ENCODE data around the gene MEX3C. TPM values are rescaled to one million over a fixed set of nuclear protein-coding genes. Genes with fewer than 3 reads are reported as not detected.

The MEX3C gene
- total and polyA plus RNA-seq, 9 donors = 18.1 to 47.4 (median 33.0) TPM

DNA sequence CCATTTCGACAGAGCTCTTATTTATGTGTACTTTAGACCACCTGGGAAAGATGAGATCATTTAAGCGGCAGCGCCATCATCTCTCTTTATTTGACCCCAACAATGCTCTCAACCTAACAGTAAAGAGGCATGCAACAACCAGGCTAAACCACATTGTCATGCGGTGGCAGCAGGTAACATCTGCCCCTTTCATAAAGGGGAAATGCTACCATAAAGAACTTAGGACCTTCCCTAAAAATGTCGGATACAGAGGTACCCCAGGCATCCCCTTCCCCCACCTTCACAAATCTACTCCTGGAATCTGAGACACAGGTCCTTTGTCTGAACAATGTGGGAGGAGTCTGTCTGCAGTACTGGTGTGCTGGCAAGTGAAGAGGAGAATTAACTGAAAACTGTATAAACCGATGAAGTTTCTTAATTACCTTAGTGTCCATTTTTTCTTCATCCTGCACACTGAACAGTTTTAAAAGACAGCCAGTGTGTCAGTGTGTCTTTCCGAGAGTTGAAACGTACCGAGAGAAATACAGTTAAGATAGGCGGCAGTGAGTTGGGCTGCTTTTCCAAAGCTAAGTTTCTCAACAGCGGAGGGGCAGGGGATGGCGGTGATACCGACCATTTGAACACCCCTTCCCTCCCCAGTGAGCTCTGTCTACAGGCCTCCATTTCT, 1.9 kb downstream of the MEX3C start:
- 1 to 2% (median 1%) methylated on average over 13 of the region's 13 CpGs for WGBS, 3 donors
- peak overlapping the region; percentile 94 for H3K4me3 ChIP-seq
- H3K27ac ChIP-seq = peak overlapping the region; percentile 94 to 98
- no peaks in the 10 kb centered on the region for H3K36me3 ChIP-seq
- no peak for DNase-seq
- no peak for TF ChIP-seq EP300 (IDR thresholded peaks at IDR 0.05)
- no peak for TF ChIP-seq POLR2A (IDR thresholded peaks at IDR 0.05)
- TF ChIP-seq, protein P1, sequence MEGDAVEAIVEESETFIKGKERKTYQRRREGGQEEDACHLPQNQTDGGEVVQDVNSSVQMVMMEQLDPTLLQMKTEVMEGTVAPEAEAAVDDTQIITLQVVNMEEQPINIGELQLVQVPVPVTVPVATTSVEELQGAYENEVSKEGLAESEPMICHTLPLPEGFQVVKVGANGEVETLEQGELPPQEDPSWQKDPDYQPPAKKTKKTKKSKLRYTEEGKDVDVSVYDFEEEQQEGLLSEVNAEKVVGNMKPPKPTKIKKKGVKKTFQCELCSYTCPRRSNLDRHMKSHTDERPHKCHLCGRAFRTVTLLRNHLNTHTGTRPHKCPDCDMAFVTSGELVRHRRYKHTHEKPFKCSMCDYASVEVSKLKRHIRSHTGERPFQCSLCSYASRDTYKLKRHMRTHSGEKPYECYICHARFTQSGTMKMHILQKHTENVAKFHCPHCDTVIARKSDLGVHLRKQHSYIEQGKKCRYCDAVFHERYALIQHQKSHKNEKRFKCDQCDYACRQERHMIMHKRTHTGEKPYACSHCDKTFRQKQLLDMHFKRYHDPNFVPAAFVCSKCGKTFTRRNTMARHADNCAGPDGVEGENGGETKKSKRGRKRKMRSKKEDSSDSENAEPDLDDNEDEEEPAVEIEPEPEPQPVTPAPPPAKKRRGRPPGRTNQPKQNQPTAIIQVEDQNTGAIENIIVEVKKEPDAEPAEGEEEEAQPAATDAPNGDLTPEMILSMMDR (IDR thresholded peaks at IDR 0.05) = no peak
- H3K4me1 ChIP-seq (ENCODE audit: insufficient read depth) = peaks cover 11% of the 10 kb centered on the region
- intact Hi-C loops (cut with DNase I) = loop anchor here in 2 of 4 donors (5.0 to 10.0 kb wide), 3 partner anchors 161 to 928 kb away; partner anchors contain the start of genes SMAD4 (in 2 of the 2) and CFAP53 (in 1 of the 2)
- no peaks in the 10 kb centered on the region for H3K27me3 ChIP-seq
- H3K9me3 ChIP-seq = no peaks in the 10 kb centered on the region

DNA sequence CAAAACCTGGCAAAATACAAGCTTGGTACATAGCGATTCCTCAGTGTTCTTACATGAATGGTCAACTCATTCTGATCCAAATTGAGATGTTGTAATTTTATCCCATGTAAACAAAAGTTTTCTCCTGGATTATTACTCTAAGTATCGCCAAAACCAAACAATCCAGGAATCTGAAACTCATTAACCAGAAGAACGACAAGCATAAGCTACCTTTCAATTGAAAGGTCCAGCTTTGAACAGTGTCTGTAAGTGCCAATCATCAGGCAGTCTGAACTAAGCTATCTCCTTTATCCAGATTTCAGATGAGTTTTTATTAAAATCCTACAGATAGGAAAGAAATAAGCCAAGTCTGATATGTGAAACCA, 2.4 kb downstream of the MEX3C start:
- H3K27ac ChIP-seq = peak overlapping the region; percentile 22 to 32
- no peaks in the 10 kb centered on the region for H3K36me3 ChIP-seq
- intact Hi-C loops (cut with DNase I) = loop anchor here in 2 of 4 donors (5.0 to 10.0 kb wide), 3 partner anchors 160 to 928 kb away; partner anchors contain the start of genes SMAD4 (in 2 of the 2) and CFAP53 (in 1 of the 2)
- 9 to 25% (median 15%) methylated on average over 3 of the region's 3 CpGs for WGBS, 3 donors
- H3K4me1 ChIP-seq (ENCODE audit: insufficient read depth) = peaks cover 11% of the 10 kb centered on the region
- no peak for TF ChIP-seq EP300 (IDR thresholded peaks at IDR 0.05)
- peak overlapping the region; percentile 94 for H3K4me3 ChIP-seq
- no peak for DNase-seq
- H3K27me3 ChIP-seq = no peaks in the 10 kb centered on the region
- no peaks in the 10 kb centered on the region for H3K9me3 ChIP-seq

- no peaks in the 10 kb centered on the region for H3K27me3 ChIP-seq
- intact Hi-C loops (cut with DNase I) = loop anchor here in 2 of 4 donors (5.0 to 10.0 kb wide), 3 partner anchors 160 to 927 kb away; partner anchors contain the start of genes SMAD4 (in 2 of the 2) and CFAP53 (in 1 of the 2)
- no peak overlapping the region for H3K4me3 ChIP-seq
- H3K9me3 ChIP-seq = no peaks in the 10 kb centered on the region
- H3K27ac ChIP-seq = peak overlapping the region in 1 of 2 donors; percentile 32
- DNase-seq = no peak
- no peaks in the 10 kb centered on the region for H3K36me3 ChIP-seq
- peaks cover 11% of the 10 kb centered on the region for H3K4me1 ChIP-seq (ENCODE audit: insufficient read depth)
- WGBS, 3 donors = 43 to 49% (median 48%) methylated on average over 3 of the region's 3 CpGs
- TF ChIP-seq, protein P1 (IDR thresholded peaks at IDR 0.05) = no peak
- TF ChIP-seq POLR2A (IDR thresholded peaks at IDR 0.05) (no peak), EP300 (IDR thresholded peaks at IDR 0.05) (no peak)
Observed at GRCh38 chr18:51194604-51195003, 2.9 kb downstream of the MEX3C start.

GRCh38 chr18:51193621-51194287, 3.7 kb downstream of the MEX3C start:
- no peak for DNase-seq
- intact Hi-C loops (cut with DNase I) = loop anchor here in 1 of 4 donors (10.0 kb wide), 1 partner anchor 159 kb away; the partner anchor contains the start of gene SMAD4
- Histone ChIP-seq H3K4me3 (no peak overlapping the region), H3K4me1 (ENCODE audit: insufficient read depth) (peaks cover 11% of the 10 kb centered on the region), H3K36me3 (no peaks in the 10 kb centered on the region), H3K27ac (no peak overlapping the region), H3K27me3 (no peaks in the 10 kb centered on the region), H3K9me3 (no peaks in the 10 kb centered on the region)
- 10 to 28% (median 19%) methylated on average over 5 of the region's 5 CpGs for WGBS, 3 donors
- TF ChIP-seq POLR2A (IDR thresholded peaks at IDR 0.05) (no peak), EP300 (IDR thresholded peaks at IDR 0.05) (no peak)
- TF ChIP-seq, protein P1 (IDR thresholded peaks at IDR 0.05) = no peak
